GM19397 (cell line): ENCODE measurements around the gene SLC5A10.
"Not testable (repeated sequence)": the region's sequence is repeated elsewhere in the genome, so short reads cannot be mapped to it uniquely, and the experiment has no call there.

Experiments
- ATAC-seq: cut with Tn5 transposase; IDR thresholded peaks from one replicate; pipeline ENCODE4 v1.9.1; 2021; ENCODE audit warnings: mild to moderate bottlenecking, moderate library complexity; ENCODE audit not compliant: unreplicated experiment

Gene SLC5A10

DNA sequence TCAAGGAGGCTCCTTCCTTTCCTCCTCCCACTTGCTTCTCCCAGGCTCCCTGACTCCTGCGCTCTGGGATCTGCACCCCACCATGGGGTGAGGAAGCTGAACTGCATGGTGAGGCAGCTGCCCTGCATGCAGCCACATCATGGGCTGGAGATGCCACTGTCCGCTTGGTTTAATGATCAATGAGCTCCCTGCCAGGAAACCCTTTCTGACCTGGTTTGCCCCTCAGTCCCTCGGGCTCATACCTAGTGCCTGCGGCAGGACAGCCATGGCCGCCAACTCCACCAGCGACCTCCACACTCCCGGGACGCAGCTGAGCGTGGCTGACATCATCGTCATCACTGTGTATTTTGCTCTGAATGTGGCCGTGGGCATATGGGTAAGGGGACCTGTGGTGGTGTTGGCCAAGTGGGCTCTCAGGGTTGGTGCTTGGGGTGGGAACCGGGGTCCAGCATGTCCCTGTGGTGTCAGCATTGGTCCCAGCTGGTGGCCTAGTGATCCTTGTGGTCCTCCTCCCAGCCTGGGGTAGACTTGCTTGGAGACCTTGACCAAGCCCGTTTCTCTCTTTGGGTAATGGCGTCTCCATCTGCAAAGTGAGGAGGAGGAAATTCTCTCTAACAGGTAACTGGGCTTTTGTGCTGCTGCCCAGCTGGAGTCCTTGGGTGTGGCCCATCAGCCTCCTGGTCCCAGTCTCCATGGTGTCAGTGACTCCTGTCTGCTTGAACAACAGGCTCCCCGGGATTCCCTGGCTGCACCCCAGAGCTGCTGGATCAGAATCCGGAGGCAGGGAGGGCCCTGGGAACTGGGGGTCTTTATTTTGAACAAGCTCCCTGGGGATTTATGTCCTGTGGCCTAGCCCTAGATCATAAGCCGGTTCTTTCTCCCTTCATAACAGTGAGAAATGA is at the start of gene SLC5A10:
Gene SLC5A10, plus strand, starts transcription at position 225 of the 902 bp plus-strand sequence. Its CDS starts 41 bp downstream, at position 266.
- no peak for ATAC-seq

DNA sequence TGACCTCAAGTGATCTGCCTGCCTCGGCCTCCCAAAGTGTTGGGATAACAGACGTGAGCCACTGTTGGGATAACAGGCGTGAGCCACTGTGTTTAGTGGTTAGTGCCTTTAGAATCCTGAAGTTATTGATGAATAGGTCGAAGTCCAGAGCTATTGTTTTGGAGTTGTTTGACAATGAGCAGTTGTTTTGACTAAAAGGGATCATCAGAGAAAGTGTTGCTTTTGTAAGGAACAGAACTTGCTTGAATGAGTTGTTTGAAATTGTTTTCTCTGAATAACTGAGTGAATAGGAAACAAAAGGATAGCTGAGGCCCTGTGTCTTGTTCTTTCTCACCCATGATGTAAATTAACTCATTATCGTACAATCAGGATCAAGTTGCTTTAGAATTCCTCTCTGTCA is 47.5 kb upstream of the SLC5A10 start:
- ATAC-seq: no peak

DNA sequence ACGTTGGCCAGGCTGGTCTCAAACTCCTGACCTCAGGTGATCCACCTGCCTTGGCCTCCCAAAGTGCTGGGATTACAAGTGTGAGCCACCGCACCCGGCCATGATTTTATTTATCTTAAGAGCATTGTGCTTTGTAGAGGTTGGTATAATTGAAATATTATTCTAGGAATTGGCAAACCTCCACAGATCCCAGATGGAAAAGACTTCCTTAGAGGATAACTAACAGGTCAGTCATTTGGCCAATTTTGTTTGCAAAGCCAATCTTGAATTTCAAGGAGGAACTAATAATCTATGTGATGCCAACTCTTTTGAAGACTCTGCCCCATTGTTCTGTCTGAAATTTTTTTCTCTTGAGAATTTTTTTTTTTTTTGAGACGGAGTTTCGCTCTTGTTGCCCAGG is 46.7 kb upstream of the SLC5A10 start:
- ATAC-seq: no peak

DNA sequence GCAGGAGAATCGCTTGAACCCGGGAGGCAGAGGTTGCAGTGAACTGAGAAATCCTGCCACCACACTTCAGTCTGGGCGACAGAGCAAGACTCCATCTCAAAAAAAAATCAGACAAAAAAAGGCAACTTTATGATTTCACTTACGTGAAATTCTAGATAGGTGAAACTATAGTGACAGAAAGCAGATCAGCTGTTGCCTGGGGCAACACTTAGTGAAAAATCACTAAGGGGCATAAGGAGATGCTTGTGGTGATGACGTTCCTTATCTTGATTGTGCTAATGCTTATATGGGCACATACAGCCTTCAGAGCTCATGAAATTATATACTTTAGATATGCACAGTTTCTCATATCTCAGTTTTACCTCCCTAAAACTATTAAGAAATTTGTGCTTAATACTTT is 41.6 kb upstream of the SLC5A10 start:
- ATAC-seq: no peak

DNA sequence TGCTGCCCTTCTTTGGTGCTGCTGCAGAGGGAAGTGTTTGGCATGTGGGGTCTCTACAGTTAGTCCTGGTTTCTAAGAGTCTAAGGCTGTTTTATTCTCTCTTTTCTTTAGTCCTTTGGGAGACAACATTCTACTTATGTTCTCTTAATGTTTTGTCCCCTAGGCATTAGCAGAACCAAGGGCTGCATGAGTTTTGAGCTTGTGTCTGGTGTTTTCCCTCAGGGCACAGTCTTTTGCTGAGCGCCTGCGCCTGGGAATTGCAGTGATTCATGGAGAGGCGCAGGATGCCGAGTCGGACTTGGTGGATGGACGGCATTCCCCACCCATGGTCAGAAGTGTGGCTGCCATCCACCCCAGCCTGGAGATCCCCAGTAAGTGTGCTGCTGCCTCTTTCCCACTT is 41.1 kb upstream of the SLC5A10 start:
- ATAC-seq: no peak

DNA sequence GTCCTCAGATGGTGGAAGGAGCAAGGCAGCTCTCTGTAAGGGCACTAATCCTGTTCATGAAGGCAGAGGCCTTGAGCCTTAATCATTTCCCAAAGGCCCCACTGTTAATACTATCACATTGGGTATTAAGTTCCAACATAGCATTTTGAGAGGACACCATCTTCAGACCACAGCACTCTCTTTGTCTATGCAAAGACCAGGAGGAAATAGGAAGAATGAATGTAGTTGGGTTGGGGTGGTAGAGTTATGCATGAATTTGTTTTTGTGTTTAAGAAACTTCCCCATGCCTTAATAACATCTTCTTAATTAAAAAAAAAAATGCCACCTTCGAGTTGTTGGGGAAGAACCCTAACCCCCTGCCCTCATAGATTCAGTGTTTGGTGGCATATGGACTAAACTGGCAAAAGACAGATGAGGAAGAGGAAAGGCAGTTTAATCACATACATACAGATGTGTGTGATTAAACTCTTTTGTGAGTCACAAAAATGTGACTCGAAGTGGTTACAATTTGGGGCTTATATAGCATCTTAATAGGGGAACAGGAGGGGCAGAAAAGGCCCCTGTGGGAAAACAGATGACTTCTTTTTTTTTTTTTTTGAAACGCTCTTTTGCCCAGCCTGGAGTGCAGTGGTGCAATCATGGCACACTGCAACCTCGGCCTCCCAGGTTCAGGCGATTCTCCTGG is 35.0 kb upstream of the SLC5A10 start:
- no peak for ATAC-seq

DNA sequence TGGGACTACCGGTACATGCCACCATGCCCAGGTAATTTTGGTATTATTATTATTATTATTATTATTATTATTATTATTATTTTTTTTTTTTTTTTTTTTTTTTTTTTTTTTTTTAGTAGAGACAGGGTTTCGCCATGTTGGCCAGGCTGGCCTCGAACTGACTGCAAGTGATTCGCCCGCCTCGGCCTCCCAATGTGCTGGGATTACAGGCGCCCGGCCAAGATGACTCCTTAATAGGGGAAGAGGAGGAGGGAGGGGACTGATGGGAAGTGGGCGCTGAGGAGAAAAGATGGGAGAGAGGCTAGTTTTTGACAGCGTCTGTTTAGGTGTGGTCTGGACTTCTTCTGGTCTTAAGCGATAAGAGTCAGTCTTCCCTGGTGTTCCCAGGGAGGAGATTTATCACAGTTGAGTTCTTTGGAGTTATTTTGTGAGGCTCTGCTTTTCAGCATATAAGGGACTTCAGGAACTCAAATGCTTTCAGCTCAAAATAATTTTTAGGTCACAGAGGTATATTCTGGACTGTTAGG is 34.4 kb upstream of the SLC5A10 start:
- no peak for ATAC-seq

DNA sequence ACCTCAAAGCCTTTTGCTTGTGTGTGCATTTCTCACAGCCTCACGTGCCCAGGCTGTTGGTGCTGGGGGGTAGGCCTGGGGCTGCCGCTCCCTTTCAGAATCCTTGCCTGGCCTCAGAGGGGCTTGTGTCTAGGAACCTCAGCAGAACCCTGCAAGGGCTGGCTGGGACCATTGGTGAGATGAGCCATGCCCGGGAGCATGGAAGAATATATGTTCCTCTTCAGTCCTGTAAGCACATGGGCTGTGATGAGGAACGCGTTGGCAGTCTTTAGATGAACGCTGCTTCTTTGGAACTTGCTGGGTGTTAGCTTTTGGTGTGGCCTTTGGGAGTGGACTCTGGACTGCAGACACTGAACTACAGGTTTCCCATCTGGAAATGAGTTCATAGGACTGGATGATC is 32.0 kb upstream of the SLC5A10 start:
- no peak for ATAC-seq

DNA sequence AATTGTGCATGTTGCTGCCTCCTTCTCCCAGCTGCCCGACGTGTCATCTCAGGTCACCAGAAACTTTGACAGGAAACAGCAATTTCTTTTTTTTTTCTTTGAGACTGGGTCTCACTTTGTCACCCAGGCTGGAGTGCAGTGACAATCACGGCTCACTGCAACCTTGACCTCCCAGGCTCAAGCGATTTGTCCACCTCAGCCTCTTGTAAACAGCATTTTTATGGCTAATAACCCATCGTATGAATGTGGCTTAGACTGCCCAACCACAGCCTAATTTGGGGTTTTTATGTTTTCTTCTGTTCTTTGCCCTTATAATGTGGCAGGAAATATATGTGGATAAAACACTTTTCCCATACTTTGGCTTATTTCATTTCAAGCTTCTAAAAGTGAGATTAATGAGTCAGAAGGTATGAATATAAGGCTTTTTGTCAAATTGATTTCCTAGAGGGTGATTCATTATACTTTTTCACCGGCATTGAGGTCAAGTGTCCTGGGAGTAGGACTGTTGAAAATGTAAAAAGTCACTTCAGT is 31.0 kb upstream of the SLC5A10 start:
- no peak for ATAC-seq

DNA sequence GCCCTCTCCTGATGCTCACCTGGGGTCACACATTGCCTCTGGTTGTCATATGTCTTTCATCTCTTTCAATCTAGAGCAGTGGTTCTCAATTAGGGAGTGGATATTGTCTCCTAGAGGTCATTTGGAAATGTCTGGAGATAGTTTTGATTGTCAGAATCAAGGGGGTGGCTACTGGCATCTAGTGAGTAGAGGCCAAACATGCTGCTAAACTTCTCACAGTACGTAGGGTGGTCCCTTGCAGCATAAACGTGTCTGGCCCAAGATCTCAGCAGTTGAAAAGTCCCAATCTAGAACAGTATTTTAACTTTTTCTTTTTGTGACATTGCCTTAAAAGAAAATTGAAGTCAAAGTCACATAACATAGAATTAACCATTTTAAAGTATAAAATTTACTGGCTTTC is 30.5 kb upstream of the SLC5A10 start:
- no peak for ATAC-seq

DNA sequence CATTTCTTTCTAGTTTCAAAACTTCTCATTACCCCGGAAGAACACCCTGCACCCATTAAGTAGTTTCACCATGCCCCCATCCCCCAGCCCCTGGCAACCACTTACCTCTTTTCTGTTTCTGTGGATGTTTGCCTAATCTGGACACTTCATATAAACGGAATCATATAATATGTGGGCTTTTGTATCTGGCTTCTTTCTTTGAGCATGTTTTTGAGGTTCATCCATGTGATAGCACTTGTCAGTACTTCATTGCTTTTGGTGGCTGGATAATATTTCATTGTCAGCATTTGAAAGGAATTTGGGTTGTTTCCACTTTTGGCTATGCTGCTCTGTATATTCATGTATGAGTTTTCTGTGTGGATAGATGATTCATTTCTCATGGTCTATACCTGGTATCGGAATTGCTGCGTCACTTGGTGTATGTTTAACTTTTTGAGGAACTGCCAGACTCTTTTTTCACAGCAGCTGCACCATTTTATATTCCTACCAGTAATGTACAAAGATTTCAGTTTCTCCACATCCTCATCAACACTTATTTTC is 30.0 kb upstream of the SLC5A10 start:
- ATAC-seq: peak; percentile 66

DNA sequence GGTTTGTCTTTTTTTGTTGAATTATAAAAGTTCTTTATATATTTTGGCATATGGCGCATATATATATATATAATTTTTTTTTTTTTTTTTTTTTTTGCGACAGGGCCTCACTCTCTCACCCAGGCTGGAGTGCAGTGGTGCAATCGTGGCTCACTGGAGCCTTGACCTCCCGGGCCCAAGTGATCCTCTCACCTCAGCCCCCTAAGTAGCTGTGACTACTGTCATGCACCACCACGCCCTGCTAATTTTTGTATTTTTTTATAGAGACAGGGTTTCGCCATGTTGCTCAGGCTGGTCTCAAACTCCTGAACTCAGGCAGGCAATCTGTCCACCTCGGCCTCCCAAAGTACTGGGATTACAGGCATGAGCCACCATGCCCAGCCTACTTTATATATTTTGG is 29.4 kb upstream of the SLC5A10 start:
- not testable (repeated sequence) for ATAC-seq

DNA sequence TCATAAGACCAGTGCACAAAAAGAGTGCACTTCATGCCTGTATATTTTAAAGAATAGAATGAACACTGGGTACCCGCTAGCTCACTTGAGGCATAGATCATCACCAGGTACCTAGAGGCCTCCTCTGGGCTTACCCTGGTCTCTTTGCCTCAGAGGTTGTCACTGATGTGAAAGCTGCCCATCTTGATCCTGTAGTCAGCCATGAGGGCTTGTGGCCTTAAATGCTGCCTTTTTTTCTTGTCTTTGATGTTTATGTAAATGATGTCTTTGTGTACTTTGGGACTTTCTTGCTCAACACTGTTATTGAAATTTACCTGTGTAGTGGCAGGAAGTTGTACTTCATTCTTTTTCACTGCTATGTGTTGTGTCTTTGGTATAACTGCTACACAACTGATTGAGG is 26.8 kb upstream of the SLC5A10 start:
- ATAC-seq: no peak

DNA sequence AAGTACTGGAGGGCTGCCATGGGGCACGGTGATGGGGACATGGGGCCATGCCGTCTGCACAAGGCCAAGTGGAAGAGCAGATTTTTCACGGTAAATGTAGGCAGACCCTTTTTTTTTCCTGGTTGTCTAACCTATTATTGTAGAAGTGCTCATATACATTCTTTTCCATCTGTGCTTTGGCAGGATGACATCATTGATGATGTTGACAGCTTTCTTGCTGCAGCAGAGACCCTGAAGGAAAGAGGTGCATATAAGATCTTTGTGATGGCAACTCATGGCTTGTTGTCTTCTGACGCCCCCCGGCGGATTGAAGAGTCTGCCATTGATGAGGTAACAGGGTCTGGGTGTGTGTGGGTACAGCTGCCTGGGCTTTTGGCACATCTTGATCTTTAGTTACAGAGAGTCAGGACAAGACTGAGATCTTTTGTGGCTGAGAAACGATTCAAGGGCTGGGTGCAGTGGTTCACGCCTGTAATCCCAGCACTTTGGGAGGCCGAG is 23.3 kb upstream of the SLC5A10 start:
- no peak for ATAC-seq

DNA sequence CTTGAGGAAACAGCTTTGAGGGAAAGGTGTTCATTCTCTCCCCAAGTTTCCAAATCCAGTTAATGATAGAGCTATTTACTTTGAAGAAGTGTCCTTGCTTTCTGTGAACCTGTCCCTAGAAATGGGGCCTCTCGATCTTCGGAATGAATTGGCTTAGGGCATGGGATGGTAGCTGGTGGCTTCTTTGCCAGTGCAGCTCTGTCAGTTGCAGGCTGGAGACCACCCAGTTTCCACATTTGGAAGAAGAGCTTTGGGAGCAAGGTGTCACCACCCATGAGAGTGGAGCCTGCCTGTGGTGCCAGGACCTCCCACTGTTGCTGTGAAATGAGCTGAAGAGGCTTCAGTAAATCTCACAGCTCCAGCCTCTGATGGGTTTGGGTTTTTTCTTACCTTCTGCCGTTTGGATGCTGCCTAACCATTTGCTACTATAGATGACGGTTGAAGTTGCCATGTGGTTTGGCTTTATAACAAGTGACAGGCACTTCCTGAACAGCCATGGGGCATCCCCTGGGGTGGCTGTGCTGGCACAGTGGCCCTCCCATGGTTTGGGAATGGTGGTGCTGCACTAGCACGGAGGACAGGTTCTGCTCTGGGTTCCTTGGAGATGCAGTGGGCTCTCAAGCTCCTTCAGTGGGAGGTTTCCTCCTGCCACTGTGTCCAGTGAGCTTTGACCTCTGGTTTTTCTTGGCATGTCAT is 19.5 kb upstream of the SLC5A10 start:
- ATAC-seq: no peak

DNA sequence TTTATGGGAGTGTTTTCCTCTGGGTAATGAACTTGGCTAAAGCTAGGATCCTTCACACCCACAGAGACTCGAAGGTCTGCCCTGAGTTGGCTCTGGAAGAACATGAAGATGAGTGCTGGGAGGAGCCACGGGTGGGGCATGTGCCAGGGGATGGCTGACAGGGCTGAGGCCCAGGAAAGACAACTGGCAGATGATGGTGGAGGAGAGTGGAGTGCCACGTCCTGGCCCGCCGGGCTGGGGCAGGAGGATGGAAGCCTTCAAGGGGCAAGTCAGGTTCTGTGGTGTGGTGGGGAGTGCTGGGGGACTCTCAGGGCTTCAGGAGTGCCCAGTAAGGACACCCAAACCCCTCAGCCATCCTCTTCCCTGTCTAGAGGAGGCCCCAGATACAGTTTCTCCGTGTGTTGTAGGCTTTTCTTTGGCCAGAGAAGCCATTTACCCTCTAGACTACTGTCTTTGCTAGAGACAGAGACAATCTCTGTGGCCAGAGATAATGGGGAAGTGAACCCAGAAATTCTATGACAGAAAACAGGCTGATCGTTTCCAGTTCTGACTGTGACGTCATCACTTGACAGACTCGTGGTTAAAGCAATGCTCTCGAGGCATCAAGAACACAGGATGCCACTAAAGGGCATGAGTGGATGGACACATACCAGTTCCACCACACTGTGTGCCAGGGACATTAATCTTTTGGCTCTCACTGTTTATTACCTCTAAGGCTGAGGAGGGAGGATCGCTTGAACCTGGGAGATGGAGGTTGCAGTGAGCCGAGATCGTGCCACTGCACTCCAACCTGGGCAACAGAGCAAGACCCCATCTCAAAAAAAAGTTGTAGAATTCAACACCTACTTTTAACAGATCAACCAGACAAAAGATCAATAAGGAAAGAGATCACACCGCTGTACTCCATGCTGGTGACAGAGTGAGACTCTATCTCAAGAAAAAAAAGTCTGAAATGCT is 18.6 kb upstream of the SLC5A10 start:
- ATAC-seq: no peak

DNA sequence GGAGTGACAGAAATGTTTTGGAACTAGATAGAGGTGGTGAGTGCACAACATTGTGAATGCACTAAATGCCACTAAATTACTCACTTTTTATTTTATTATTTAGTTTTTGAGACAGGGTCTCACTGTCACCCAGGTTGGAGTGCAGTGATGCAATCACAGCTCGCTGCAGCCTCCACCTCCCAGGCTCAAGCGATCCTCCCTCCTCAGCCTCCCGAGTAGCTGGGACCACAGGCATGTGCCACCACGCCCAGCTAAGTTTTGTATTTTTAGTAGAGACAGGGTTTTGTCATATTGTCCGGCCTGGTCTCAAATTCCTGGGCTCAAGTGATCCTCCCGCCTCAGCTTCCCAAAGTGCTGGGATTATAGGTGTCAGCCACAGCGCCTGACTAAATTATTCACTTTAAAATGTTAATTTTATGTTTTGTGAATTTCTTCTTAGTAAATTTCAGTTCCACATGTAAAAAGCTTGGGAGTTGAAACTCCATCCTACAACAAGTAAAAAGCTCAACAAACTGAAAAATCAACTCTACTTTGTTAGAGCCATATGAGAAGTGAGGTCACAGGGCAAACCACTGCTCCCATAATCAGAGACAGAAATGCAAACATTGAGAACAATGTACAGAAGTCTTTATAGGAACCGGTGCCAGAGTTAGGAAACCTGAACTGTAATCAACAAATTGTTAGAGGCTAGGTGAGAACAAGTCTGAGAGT is 13.8 kb upstream of the SLC5A10 start:
- ATAC-seq: no peak

DNA sequence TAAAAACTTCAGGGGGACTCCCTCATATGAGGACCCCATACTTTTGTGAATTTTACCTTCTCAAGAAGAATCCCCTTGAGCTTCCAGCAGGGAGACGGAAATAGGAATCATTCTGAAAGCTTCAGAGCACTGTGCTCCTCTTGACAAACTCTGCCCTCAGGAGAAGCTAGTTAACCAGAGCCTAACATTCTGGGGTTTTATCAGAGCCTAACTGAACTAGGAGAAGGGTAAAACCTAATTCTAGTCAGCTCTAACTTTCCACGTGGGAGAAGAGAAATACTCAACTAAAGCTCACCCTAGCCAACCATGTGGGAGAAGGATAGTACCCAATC is 13.3 kb upstream of the SLC5A10 start:
- no peak for ATAC-seq

DNA sequence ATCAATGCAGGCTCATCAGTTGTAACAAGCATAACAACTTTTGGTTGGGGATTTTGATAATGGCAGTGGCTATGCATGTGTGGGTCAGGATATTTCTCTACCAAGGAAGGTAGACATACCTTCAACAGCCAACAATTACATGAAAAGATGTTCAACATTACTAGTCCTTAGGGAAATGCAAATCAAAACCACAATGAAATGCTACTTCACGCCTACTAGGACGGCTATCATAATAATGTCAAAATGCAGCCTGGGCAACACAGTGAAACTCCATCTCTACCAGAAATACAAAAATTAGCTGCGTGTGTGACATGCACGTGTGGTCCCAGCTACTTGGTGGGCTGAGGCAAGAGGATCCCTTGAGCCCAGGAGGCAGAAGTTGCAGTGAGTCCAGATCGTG is 7.3 kb upstream of the SLC5A10 start:
- no peak for ATAC-seq
